ENCODE measurements around the gene ARHGAP45. TPM values are rescaled to one million over a fixed set of nuclear protein-coding genes. Genes with fewer than 3 reads are reported as not detected.

The ARHGAP45 gene
- total RNA-seq, 1 donor, result 217 TPM

GRCh38 chr19:1068009-1069001, 1.3 kb downstream of the ARHGAP45 start:
- DNase-seq (ENCODE audit: low read depth in 2 of 3, low spot score in 2 of 3), result peak in 2 of 3 donors; percentile 65 to 66

- peak in 2 of 3 donors; percentile 90 to 95 for DNase-seq (ENCODE audit: low read depth in 2 of 3, low spot score in 2 of 3)
These were observed 2.2 kb downstream of the ARHGAP45 start for GRCh38 chr19:1069009-1069779.

GRCh38 chr19:1070576-1070930, 3.6 kb downstream of the ARHGAP45 start:
- no peak for DNase-seq (ENCODE audit: low read depth in 2 of 3, low spot score in 2 of 3)

GRCh38 chr19:1070931-1071791, 4.2 kb downstream of the ARHGAP45 start:
- no peak for DNase-seq (ENCODE audit: low read depth in 2 of 3, low spot score in 2 of 3)

- DNase-seq (ENCODE audit: low read depth in 2 of 3, low spot score in 2 of 3), result no peak
These were observed 5.5 kb downstream of the ARHGAP45 start for GRCh38 chr19:1072371-1073015.

GRCh38 chr19:1073063-1073955, 6.3 kb downstream of the ARHGAP45 start:
- no peak for DNase-seq (ENCODE audit: low read depth in 2 of 3, low spot score in 2 of 3)

GRCh38 chr19:1073956-1074517, 7.1 kb downstream of the ARHGAP45 start:
- DNase-seq (ENCODE audit: low read depth in 2 of 3, low spot score in 2 of 3), result no peak

- peak; percentile 92 to 94 (median 92) for DNase-seq (ENCODE audit: low read depth in 2 of 3, low spot score in 2 of 3)
These were observed 7.7 kb downstream of the ARHGAP45 start for GRCh38 chr19:1074544-1075283.

- DNase-seq (ENCODE audit: low read depth in 2 of 3, low spot score in 2 of 3), result no peak
These were observed 9.0 kb downstream of the ARHGAP45 start for GRCh38 chr19:1076046-1076386.

- DNase-seq (ENCODE audit: low read depth in 2 of 3, low spot score in 2 of 3), result peak; percentile 79 to 90 (median 87)
These were observed 10.0 kb downstream of the ARHGAP45 start for GRCh38 chr19:1076951-1077350.

- no peak for DNase-seq (ENCODE audit: low read depth in 2 of 3, low spot score in 2 of 3)
These were observed 12.7 kb downstream of the ARHGAP45 start for GRCh38 chr19:1079566-1080111.

- no peak for DNase-seq (ENCODE audit: low read depth in 2 of 3, low spot score in 2 of 3)
These were observed 13.6 kb downstream of the ARHGAP45 start for GRCh38 chr19:1080360-1081161.

GRCh38 chr19:1081301-1082164, 14.6 kb downstream of the ARHGAP45 start:
- DNase-seq (ENCODE audit: low read depth in 2 of 3, low spot score in 2 of 3), result no peak

- peak in 2 of 3 donors; percentile 32 to 68 for DNase-seq (ENCODE audit: low read depth in 2 of 3, low spot score in 2 of 3)
These were observed 15.4 kb downstream of the ARHGAP45 start for GRCh38 chr19:1082165-1082927.
